ENCODE data around the gene STK32B.

- TF ChIP-seq, protein P1, sequence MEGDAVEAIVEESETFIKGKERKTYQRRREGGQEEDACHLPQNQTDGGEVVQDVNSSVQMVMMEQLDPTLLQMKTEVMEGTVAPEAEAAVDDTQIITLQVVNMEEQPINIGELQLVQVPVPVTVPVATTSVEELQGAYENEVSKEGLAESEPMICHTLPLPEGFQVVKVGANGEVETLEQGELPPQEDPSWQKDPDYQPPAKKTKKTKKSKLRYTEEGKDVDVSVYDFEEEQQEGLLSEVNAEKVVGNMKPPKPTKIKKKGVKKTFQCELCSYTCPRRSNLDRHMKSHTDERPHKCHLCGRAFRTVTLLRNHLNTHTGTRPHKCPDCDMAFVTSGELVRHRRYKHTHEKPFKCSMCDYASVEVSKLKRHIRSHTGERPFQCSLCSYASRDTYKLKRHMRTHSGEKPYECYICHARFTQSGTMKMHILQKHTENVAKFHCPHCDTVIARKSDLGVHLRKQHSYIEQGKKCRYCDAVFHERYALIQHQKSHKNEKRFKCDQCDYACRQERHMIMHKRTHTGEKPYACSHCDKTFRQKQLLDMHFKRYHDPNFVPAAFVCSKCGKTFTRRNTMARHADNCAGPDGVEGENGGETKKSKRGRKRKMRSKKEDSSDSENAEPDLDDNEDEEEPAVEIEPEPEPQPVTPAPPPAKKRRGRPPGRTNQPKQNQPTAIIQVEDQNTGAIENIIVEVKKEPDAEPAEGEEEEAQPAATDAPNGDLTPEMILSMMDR (IDR thresholded peaks at IDR 0.05; ENCODE audit: low read depth, low read length, missing input control): no peak
- TF ChIP-seq, protein P2, sequence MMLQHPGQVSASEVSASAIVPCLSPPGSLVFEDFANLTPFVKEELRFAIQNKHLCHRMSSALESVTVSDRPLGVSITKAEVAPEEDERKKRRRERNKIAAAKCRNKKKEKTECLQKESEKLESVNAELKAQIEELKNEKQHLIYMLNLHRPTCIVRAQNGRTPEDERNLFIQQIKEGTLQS (IDR thresholded peaks at IDR 0.05): no peak
- TF ChIP-seq JUND (IDR thresholded peaks at IDR 0.05) (no peak), TAF1 (conservative IDR thresholded peaks at IDR 0.05) (no peak), EGR1 (IDR thresholded peaks at IDR 0.05; ENCODE audit: low read depth in 2 of 2) (no peak)
- TF ChIP-seq, protein P3, sequence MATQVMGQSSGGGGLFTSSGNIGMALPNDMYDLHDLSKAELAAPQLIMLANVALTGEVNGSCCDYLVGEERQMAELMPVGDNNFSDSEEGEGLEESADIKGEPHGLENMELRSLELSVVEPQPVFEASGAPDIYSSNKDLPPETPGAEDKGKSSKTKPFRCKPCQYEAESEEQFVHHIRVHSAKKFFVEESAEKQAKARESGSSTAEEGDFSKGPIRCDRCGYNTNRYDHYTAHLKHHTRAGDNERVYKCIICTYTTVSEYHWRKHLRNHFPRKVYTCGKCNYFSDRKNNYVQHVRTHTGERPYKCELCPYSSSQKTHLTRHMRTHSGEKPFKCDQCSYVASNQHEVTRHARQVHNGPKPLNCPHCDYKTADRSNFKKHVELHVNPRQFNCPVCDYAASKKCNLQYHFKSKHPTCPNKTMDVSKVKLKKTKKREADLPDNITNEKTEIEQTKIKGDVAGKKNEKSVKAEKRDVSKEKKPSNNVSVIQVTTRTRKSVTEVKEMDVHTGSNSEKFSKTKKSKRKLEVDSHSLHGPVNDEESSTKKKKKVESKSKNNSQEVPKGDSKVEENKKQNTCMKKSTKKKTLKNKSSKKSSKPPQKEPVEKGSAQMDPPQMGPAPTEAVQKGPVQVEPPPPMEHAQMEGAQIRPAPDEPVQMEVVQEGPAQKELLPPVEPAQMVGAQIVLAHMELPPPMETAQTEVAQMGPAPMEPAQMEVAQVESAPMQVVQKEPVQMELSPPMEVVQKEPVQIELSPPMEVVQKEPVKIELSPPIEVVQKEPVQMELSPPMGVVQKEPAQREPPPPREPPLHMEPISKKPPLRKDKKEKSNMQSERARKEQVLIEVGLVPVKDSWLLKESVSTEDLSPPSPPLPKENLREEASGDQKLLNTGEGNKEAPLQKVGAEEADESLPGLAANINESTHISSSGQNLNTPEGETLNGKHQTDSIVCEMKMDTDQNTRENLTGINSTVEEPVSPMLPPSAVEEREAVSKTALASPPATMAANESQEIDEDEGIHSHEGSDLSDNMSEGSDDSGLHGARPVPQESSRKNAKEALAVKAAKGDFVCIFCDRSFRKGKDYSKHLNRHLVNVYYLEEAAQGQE (IDR thresholded peaks at IDR 0.05): no peak
- TF ChIP-seq, protein P4, sequence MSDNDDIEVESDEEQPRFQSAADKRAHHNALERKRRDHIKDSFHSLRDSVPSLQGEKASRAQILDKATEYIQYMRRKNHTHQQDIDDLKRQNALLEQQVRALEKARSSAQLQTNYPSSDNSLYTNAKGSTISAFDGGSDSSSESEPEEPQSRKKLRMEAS (IDR thresholded peaks at IDR 0.05): no peak
These were observed 47.4 kb upstream of the STK32B start for GRCh38 chr4:5003918-5004317.

All from liver (tissue), 3 donors.